HEK293 (cell line): Measurements from ENCODE around the gene C6orf89.

Experiments used
- CTCF ChIA-PET: fragments of 350-600 bp; formaldehyde crosslinking; extraction: SDS; loops from one replicate; lab custom pipeline; 2021; ENCODE audit warnings: antibody characterized with exemption; lab: Yijun Ruan, JAX
- POLR2A ChIA-PET: fragments of 300-600 bp; formaldehyde crosslinking; extraction: SDS; loops from one replicate; lab custom pipeline; 2020; ENCODE audit warnings: antibody characterized with exemption, inconsistent platforms; lab: Yijun Ruan, JAX
- H3K27ac ChIP-seq: fragments of 200-500 bp; sonication (Bioruptor generic); 2 replicates; pipeline ENCODE4 v1.5.1; 2014; ENCODE audit warnings: low read depth, low read length, control low read depth, inconsistent platforms; ENCODE audit errors: extremely low read depth
- H3K36me3 ChIP-seq, 2 experiments: fragments of 200-500 bp in 1 of 2; sonication (Bioruptor generic) in 1 of 2; 1 replicate in 1 of 2; 2 replicates in 1 of 2; pipeline ENCODE4 v1.5.1; 2014 to 2017; ENCODE audit warnings: inconsistent platforms in 2 of 2, low read length in 2 of 2; ENCODE audit not compliant: control insufficient read depth in 2 of 2, insufficient read depth in 1 of 2
- H3K4me1 ChIP-seq: fragments of 200-500 bp; sonication (Bioruptor generic); 2 replicates; pipeline ENCODE4 v1.5.1; 2014; ENCODE audit warnings: mild to moderate bottlenecking, low read length, inconsistent platforms; ENCODE audit not compliant: control insufficient read depth, insufficient read depth
- H3K4me3 ChIP-seq: 2 replicates; pipeline ENCODE4 v1.5.1; 2011; ENCODE audit warnings: low read depth, mild to moderate bottlenecking, control low read depth, low read length, moderate library complexity
- H3K9me3 ChIP-seq: fragments of 200-500 bp; sonication (Bioruptor generic); 2 replicates; pipeline ENCODE4 v1.5.1; 2014; ENCODE audit warnings: low read depth, low read length, inconsistent platforms; ENCODE audit not compliant: control insufficient read depth, insufficient read depth
- HOXC10 ChIP-seq: sonication (generic); formaldehyde crosslinking; IDR thresholded peaks from 2 replicates; pipeline ENCODE4 v1.8.1; 2023; ENCODE audit warnings: mild to moderate bottlenecking, missing genetic modification reagents
- KLF10 ChIP-seq: fragments of 450-650 bp; IDR thresholded peaks from 2 replicates; pipeline ENCODE4 v1.5.1; 2018; ENCODE audit warnings: missing biosample characterization, mild to moderate bottlenecking, missing genetic modification characterization
- KLF8 ChIP-seq: fragments of 450-650 bp; formaldehyde crosslinking; IDR thresholded peaks from 2 replicates; pipeline ENCODE4 v1.5.1; 2016; ENCODE audit warnings: missing biosample characterization, missing genetic modification characterization
- OSR2 ChIP-seq: fragments of 450-650 bp; formaldehyde crosslinking; IDR thresholded peaks from 2 replicates; pipeline ENCODE4 v1.5.1; 2016; ENCODE audit warnings: missing biosample characterization, missing genetic modification characterization
- SALL2 ChIP-seq: fragments of 450-650 bp; formaldehyde crosslinking; IDR thresholded peaks from 2 replicates; pipeline ENCODE4 v1.5.0; 2017; ENCODE audit warnings: missing biosample characterization, mild to moderate bottlenecking, missing genetic modification characterization, borderline replicate concordance
- ZBTB8A ChIP-seq: fragments of 450-650 bp; formaldehyde crosslinking; IDR thresholded peaks from 2 replicates; pipeline ENCODE4 v1.5.1; 2016; ENCODE audit warnings: missing biosample characterization, missing genetic modification characterization
- ZNF146 ChIP-seq: fragments of 450-650 bp; formaldehyde crosslinking; IDR thresholded peaks from 2 replicates; pipeline ENCODE4 v1.5.1; 2016; ENCODE audit warnings: missing biosample characterization, missing genetic modification characterization
- ZNF155 ChIP-seq: fragments of 450-650 bp; formaldehyde crosslinking; IDR thresholded peaks from 2 replicates; pipeline ENCODE4 v1.5.1; 2016; ENCODE audit warnings: missing biosample characterization, missing genetic modification characterization
- ZNF184 ChIP-seq: fragments of 450-650 bp; IDR thresholded peaks from 2 replicates; pipeline ENCODE4 v1.5.1; 2018; ENCODE audit warnings: missing biosample characterization, mild to moderate bottlenecking, missing genetic modification characterization
- ZNF202 ChIP-seq: fragments of 450-650 bp; formaldehyde crosslinking; IDR thresholded peaks from 2 replicates; pipeline ENCODE4 v1.5.1; 2016; ENCODE audit warnings: missing biosample characterization, missing genetic modification characterization, borderline replicate concordance
- ZNF211 ChIP-seq: fragments of 450-650 bp; formaldehyde crosslinking; IDR thresholded peaks from 2 replicates; pipeline ENCODE4 v1.5.1; 2016; ENCODE audit warnings: low read depth, missing biosample characterization, missing genetic modification characterization
- ZNF23 ChIP-seq: fragments of 450-650 bp; formaldehyde crosslinking; IDR thresholded peaks from 2 replicates; pipeline ENCODE4 v1.5.1; 2016; ENCODE audit warnings: missing biosample characterization, missing genetic modification characterization, borderline replicate concordance
- ZNF248 ChIP-seq: fragments of 450-650 bp; formaldehyde crosslinking; IDR thresholded peaks from 2 replicates; pipeline ENCODE4 v1.5.1; 2017; ENCODE audit warnings: missing biosample characterization, missing genetic modification characterization
- ZNF324 ChIP-seq: fragments of 450-650 bp; formaldehyde crosslinking; IDR thresholded peaks from 2 replicates; pipeline ENCODE4 v1.5.1; 2016; ENCODE audit warnings: missing biosample characterization, missing genetic modification characterization
- ZNF341 ChIP-seq: fragments of 450-650 bp; formaldehyde crosslinking; IDR thresholded peaks from 2 replicates; pipeline ENCODE4; 2016; ENCODE audit warnings: low read depth, missing biosample characterization, missing genetic modification characterization
- ZNF366 ChIP-seq: fragments of 450-650 bp; formaldehyde crosslinking; conservative IDR thresholded peaks from 2 replicates; pipeline ENCODE4 v1.5.1; 2016; ENCODE audit warnings: missing biosample characterization, missing genetic modification characterization
- ZNF416 ChIP-seq: fragments of 450-650 bp; formaldehyde crosslinking; IDR thresholded peaks from 2 replicates; pipeline ENCODE4 v1.5.1; 2016; ENCODE audit warnings: missing biosample characterization, missing genetic modification characterization
- ZNF473 ChIP-seq: fragments of 450-650 bp; formaldehyde crosslinking; IDR thresholded peaks from 2 replicates; pipeline ENCODE4 v1.5.1; 2017; ENCODE audit warnings: missing biosample characterization, missing genetic modification characterization
- ZNF560 ChIP-seq: fragments of 450-650 bp; formaldehyde crosslinking; IDR thresholded peaks from 2 replicates; pipeline ENCODE4 v1.5.1; 2017; ENCODE audit warnings: missing biosample characterization, missing genetic modification characterization, borderline replicate concordance
- ZNF626 ChIP-seq: fragments of 450-650 bp; sonication (Bioruptor Pico); formaldehyde crosslinking; IDR thresholded peaks from 2 replicates; pipeline ENCODE4 v1.5.1; 2018; ENCODE audit warnings: missing biosample characterization, missing genetic modification characterization, inconsistent platforms
- ZNF670 ChIP-seq: fragments of 450-650 bp; formaldehyde crosslinking; IDR thresholded peaks from 2 replicates; pipeline ENCODE4 v1.5.1; 2016; ENCODE audit warnings: missing biosample characterization, missing genetic modification characterization, low read depth
- ZNF830 ChIP-seq: fragments of 450-650 bp; IDR thresholded peaks from 2 replicates; pipeline ENCODE4 v1.5.0; 2018; ENCODE audit warnings: missing biosample characterization, missing genetic modification characterization, low read depth, mild to moderate bottlenecking, moderate library complexity
- TF ChIP-seq, protein P1 (sequence below): fragments of 450-650 bp; formaldehyde crosslinking; IDR thresholded peaks from 2 replicates; pipeline ENCODE4 v1.5.1; 2017; ENCODE audit warnings: missing biosample characterization, mild to moderate bottlenecking, missing genetic modification characterization, moderate library complexity
- TF ChIP-seq, protein P2 (sequence below): IDR thresholded peaks from 2 replicates; pipeline ENCODE4 v1.6.1; 2011; ENCODE audit warnings: mild to moderate bottlenecking, low read depth, low read length, borderline replicate concordance
- TF ChIP-seq, protein P3 (sequence below): fragments of 450-650 bp; formaldehyde crosslinking; IDR thresholded peaks from 2 replicates; pipeline ENCODE4 v1.5.1; 2016; ENCODE audit warnings: missing biosample characterization, missing genetic modification characterization
- TF ChIP-seq, protein P4 (sequence below): fragments of 450-650 bp; formaldehyde crosslinking; IDR thresholded peaks from 2 replicates; pipeline ENCODE4 v1.5.1; 2016; ENCODE audit warnings: missing biosample characterization, missing genetic modification characterization

The C6orf89 gene, protein sequence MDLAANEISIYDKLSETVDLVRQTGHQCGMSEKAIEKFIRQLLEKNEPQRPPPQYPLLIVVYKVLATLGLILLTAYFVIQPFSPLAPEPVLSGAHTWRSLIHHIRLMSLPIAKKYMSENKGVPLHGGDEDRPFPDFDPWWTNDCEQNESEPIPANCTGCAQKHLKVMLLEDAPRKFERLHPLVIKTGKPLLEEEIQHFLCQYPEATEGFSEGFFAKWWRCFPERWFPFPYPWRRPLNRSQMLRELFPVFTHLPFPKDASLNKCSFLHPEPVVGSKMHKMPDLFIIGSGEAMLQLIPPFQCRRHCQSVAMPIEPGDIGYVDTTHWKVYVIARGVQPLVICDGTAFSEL

DNA sequence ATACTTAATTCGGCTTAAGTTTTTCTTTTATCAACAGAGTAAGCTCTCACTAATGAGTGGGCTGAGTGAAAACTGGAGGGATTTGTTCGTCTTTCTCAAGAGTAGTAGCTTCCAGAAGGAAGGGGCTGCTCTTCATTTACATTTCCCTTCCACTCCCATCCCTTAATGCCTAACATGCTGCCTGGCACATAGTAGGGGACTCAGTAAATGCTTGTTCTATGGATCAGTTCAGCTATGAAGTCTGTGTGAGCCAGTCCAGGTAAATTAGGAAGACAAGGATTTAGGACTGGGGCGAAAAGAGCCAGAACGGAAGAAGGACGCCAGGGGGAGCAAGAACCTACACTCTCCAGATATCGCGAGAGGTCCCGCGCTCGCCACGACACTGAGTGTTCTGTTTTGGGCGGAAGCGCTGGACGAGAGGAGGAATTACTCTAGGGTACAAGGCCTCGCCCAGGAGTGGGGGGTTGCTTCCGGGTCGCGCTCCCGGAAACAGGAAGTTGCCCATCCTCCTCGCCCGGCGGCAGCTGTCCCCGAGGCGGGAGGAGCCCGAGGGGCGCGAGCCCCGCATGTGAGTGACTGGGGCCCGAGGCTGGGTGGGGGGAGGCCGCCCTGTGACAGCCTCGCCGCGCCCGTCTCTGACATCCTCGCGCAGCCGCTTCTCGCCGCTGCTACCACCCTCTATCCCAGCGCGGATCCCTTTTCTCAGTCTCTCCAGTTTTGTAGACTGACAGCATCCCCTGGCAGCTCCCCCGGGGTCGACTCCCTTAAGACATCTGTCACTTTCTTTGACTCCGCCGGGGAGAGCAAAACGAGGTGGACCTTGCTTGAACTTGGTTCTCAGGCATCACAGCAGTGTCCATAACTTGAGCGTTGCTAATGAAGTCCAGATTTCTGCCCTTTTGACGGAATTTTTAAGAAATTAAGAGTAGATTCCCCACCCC is at the start of gene C6orf89:
C6orf89 (plus strand) TSS at position 492 of the 941 bp plus-strand sequence. CDS start 13,493 bp downstream, outside the sequence.
- Histone ChIP-seq H3K4me1 (peaks cover 3% of the 10 kb centered on the region; the same call in 1 of the 2 replicates), H3K36me3 (no peaks in the 10 kb centered on the region), H3K9me3 (no peaks in the 10 kb centered on the region; the same call in 1 of the 2 replicates), H3K4me3 (peak within 1 kb of the TSS; percentile 81), H3K27ac (peak within 1 kb of the TSS; percentile 66)
- ChIA-PET POLR2A (interaction anchor here (1.0 to 1.8 kb wide), 9 partner anchors 11 to 132 kb away, joined by 3 to 35 read pairs (median 3); partner anchors contain the start of genes MTCH1 and PPIL1), CTCF (interaction anchor here (0.5 to 16.0 kb wide), 45 partner anchors 9 to 1981 kb away, joined by 3 to 216 read pairs (median 4); partner anchors contain the start of genes MTCH1 and PPIL1)
- TF ChIP-seq, protein P1, sequence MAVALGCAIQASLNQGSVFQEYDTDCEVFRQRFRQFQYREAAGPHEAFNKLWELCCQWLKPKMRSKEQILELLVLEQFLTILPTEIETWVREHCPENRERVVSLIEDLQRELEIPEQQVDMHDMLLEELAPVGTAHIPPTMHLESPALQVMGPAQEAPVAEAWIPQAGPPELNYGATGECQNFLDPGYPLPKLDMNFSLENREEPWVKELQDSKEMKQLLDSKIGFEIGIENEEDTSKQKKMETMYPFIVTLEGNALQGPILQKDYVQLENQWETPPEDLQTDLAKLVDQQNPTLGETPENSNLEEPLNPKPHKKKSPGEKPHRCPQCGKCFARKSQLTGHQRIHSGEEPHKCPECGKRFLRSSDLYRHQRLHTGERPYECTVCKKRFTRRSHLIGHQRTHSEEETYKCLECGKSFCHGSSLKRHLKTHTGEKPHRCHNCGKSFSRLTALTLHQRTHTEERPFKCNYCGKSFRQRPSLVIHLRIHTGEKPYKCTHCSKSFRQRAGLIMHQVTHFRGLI (tag by site-specific recombination): peak; percentile 17; the same call in 1 of the 2 replicates
- TF ChIP-seq ZNF366 (peak; percentile 25; the same call in 1 of the 2 replicates), ZNF626 (tag by site-specific recombination) (no peak), ZBTB8A (tag by site-specific recombination) (peak; percentile 95), KLF10 (peak; percentile 80), ZNF155 (no peak), ZNF473 (tag by site-specific recombination) (no peak), ZNF23 (tag by site-specific recombination) (no peak), SALL2 (tag by site-specific recombination) (no peak), ZNF202 (tag by site-specific recombination) (no peak), HOXC10 (CRISPR knock-in tag) (no peak), ZNF416 (tag by site-specific recombination) (no peak), ZNF324 (tag by site-specific recombination) (peak; percentile 73; the same call in 1 of the 2 replicates), ZNF248 (tag by site-specific recombination) (no peak), OSR2 (tag by site-specific recombination) (no peak), ZNF211 (tag by site-specific recombination) (no peak), ZNF560 (tag by site-specific recombination) (no peak), ZNF184 (tag by site-specific recombination) (0 out of 2 replicates have a peak, but pooled peaks have one; percentile 6), ZNF146 (tag by site-specific recombination) (no peak), ZNF341 (tag by site-specific recombination) (peak; percentile 97), KLF8 (tag by site-specific recombination) (peak; percentile 97), ZNF830 (tag by site-specific recombination) (no peak), ZNF670 (tag by site-specific recombination) (no peak)
- TF ChIP-seq, protein P2, sequence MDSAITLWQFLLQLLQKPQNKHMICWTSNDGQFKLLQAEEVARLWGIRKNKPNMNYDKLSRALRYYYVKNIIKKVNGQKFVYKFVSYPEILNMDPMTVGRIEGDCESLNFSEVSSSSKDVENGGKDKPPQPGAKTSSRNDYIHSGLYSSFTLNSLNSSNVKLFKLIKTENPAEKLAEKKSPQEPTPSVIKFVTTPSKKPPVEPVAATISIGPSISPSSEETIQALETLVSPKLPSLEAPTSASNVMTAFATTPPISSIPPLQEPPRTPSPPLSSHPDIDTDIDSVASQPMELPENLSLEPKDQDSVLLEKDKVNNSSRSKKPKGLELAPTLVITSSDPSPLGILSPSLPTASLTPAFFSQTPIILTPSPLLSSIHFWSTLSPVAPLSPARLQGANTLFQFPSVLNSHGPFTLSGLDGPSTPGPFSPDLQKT: no peak
- TF ChIP-seq, protein P3, sequence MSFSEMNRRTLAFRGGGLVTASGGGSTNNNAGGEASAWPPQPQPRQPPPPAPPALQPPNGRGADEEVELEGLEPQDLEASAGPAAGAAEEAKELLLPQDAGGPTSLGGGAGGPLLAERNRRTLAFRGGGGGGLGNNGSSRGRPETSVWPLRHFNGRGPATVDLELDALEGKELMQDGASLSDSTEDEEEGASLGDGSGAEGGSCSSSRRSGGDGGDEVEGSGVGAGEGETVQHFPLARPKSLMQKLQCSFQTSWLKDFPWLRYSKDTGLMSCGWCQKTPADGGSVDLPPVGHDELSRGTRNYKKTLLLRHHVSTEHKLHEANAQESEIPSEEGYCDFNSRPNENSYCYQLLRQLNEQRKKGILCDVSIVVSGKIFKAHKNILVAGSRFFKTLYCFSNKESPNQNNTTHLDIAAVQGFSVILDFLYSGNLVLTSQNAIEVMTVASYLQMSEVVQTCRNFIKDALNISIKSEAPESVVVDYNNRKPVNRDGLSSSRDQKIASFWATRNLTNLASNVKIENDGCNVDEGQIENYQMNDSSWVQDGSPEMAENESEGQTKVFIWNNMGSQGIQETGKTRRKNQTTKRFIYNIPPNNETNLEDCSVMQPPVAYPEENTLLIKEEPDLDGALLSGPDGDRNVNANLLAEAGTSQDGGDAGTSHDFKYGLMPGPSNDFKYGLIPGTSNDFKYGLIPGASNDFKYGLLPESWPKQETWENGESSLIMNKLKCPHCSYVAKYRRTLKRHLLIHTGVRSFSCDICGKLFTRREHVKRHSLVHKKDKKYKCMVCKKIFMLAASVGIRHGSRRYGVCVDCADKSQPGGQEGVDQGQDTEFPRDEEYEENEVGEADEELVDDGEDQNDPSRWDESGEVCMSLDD: peak; percentile 94
- TF ChIP-seq, protein P4, sequence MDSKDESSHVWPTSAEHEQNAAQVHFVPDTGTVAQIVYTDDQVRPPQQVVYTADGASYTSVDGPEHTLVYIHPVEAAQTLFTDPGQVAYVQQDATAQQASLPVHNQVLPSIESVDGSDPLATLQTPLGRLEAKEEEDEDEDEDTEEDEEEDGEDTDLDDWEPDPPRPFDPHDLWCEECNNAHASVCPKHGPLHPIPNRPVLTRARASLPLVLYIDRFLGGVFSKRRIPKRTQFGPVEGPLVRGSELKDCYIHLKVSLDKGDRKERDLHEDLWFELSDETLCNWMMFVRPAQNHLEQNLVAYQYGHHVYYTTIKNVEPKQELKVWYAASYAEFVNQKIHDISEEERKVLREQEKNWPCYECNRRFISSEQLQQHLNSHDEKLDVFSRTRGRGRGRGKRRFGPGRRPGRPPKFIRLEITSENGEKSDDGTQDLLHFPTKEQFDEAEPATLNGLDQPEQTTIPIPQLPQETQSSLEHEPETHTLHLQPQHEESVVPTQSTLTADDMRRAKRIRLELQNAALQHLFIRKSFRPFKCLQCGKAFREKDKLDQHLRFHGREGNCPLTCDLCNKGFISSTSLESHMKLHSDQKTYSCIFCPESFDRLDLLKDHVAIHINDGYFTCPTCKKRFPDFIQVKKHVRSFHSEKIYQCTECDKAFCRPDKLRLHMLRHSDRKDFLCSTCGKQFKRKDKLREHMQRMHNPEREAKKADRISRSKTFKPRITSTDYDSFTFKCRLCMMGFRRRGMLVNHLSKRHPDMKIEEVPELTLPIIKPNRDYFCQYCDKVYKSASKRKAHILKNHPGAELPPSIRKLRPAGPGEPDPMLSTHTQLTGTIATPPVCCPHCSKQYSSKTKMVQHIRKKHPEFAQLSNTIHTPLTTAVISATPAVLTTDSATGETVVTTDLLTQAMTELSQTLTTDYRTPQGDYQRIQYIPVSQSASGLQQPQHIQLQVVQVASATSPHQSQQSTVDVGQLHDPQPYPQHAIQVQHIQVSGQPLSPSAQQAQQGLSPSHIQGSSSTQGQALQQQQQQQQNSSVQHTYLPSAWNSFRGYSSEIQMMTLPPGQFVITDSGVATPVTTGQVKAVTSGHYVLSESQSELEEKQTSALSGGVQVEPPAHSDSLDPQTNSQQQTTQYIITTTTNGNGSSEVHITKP: peak; percentile 66
